Caco-2 (cell line): ENCODE data around the gene PRXL2B. TPM values are rescaled to one million over a fixed set of nuclear protein-coding genes. Genes with fewer than 3 reads are reported as not detected.

Source experiments
- BruUV-seq: library from RNA; stranded (reverse); fragments of 400-500 nt; replicated peaks from 2 replicates; lab custom pipeline; 2021; lab: Mats Ljungman, UMichigan
- CTCF ChIA-PET: fragments of 300-600 bp; sonication (Branson Sonifier 250); formaldehyde crosslinking; loops from one replicate; lab custom pipeline; 2022; ENCODE audit warnings: antibody characterized with exemption; lab: Charles Lee
- POLR2A ChIA-PET: fragments of 300-600 bp; sonication (Branson Sonifier 250); formaldehyde crosslinking; loops from one replicate; lab custom pipeline; 2022; ENCODE audit warnings: antibody characterized with exemption; lab: Charles Lee
- DNase-seq, 2 experiments: peaks; one replicate each; pipeline versions ENCODE4 v3.0.0 to v3.0.0-alpha.2; 2020 to 2022
- H3K27me3 ChIP-seq: replicated peaks from 2 replicates; pipeline ENCODE4 v1.6.0; 2011; ENCODE audit warnings: low read length; ENCODE audit not compliant: control insufficient read depth, insufficient read depth
- H3K36me3 ChIP-seq: 2 replicates; pipeline ENCODE4 v1.5.1; 2011; ENCODE audit warnings: low read length; ENCODE audit not compliant: control insufficient read depth, insufficient read depth
- H3K4me1 ChIP-seq: fragments of 250-450 bp; sonication (Bioruptor Pico); 2 replicates; pipeline ENCODE4 v1.5.1; 2020; ENCODE audit warnings: mild to moderate bottlenecking
- H3K4me3 ChIP-seq: 2 replicates; pipeline ENCODE4 v1.5.1; 2011; ENCODE audit warnings: low read depth, mild to moderate bottlenecking, control low read depth, low read length
- H3K9me3 ChIP-seq: fragments of 250-450 bp; sonication (Bioruptor Pico); 2 replicates; pipeline ENCODE4 v1.5.1; 2020; ENCODE audit warnings: mild to moderate bottlenecking, moderate library complexity
- H3K27ac Mint-ChIP-seq: one replicate; pipeline ENCODE4 v1.8.0; 2022; ENCODE audit warnings: mixed read lengths; ENCODE audit not compliant: unreplicated experiment
- H3K27me3 Mint-ChIP-seq: one replicate; pipeline ENCODE4 v1.8.0; 2022; ENCODE audit warnings: mixed read lengths; ENCODE audit not compliant: insufficient read depth, unreplicated experiment
- H3K36me3 Mint-ChIP-seq: one replicate; pipeline ENCODE4 v1.8.0; 2022; ENCODE audit warnings: mild to moderate bottlenecking, mixed read lengths; ENCODE audit not compliant: insufficient read depth, unreplicated experiment
- H3K4me1 Mint-ChIP-seq: one replicate; pipeline ENCODE4 v1.8.0; 2022; ENCODE audit warnings: low read depth, mixed read lengths; ENCODE audit not compliant: unreplicated experiment
- H3K4me3 Mint-ChIP-seq: one replicate; pipeline ENCODE4 v1.8.0; 2022; ENCODE audit warnings: mild to moderate bottlenecking, moderate library complexity, mixed read lengths; ENCODE audit not compliant: unreplicated experiment
- H3K9me3 Mint-ChIP-seq: one replicate; pipeline ENCODE4 v1.8.0; 2022; ENCODE audit warnings: mixed read lengths; ENCODE audit not compliant: unreplicated experiment
- intact Hi-C: fragments of 100-400 bp; cut with micrococcal nuclease; formaldehyde crosslinking; loops from one replicate; pipeline ENCODE4 v1.10.0; 2022; ENCODE audit not compliant: unreplicated experiment
- total RNA-seq: library from RNA; stranded (reverse); gene quantifications from 2 replicates; pipeline ENCODE4 v1.2.3, GENCODE V29; 2022
- TF ChIP-seq, protein P1 (sequence below), 2 experiments: fragments of 200-600 bp in 1 of 2; IDR thresholded peaks; 1 replicate in 1 of 2; 2 replicates in 1 of 2; pipeline versions ENCODE4 v1.5.1 to v1.8.0; 2011 to 2022; ENCODE audit warnings: antibody characterized with exemption in 1 of 2, control low read depth in 1 of 2, inconsistent platforms in 1 of 2, low read depth in 1 of 2, low read length in 1 of 2, mild to moderate bottlenecking in 1 of 2, moderate library complexity in 1 of 2; ENCODE audit not compliant: insufficient read depth in 1 of 2, severe bottlenecking in 1 of 2, unreplicated experiment in 1 of 2

PRXL2B gene
- total RNA-seq, 1 experiment from 2014 or later = 16.2 TPM

GRCh38 chr1:2606881-2607621 is 20.5 kb downstream of the PRXL2B start:
- DNase-seq = no peak
- Mint-ChIP-seq H3K36me3 (no peaks in the 10 kb centered on the region), H3K27ac (no peak overlapping the region), H3K4me1 (no peaks in the 10 kb centered on the region), H3K9me3 (no peaks in the 10 kb centered on the region), H3K27me3 (peaks cover 5% of the 10 kb centered on the region), H3K4me3 (no peak overlapping the region)
- no peak overlapping the region for H3K4me3 ChIP-seq
- no peaks in the 10 kb centered on the region for H3K9me3 ChIP-seq
- TF ChIP-seq, protein P1, sequence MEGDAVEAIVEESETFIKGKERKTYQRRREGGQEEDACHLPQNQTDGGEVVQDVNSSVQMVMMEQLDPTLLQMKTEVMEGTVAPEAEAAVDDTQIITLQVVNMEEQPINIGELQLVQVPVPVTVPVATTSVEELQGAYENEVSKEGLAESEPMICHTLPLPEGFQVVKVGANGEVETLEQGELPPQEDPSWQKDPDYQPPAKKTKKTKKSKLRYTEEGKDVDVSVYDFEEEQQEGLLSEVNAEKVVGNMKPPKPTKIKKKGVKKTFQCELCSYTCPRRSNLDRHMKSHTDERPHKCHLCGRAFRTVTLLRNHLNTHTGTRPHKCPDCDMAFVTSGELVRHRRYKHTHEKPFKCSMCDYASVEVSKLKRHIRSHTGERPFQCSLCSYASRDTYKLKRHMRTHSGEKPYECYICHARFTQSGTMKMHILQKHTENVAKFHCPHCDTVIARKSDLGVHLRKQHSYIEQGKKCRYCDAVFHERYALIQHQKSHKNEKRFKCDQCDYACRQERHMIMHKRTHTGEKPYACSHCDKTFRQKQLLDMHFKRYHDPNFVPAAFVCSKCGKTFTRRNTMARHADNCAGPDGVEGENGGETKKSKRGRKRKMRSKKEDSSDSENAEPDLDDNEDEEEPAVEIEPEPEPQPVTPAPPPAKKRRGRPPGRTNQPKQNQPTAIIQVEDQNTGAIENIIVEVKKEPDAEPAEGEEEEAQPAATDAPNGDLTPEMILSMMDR (IDR thresholded peaks at IDR 0.05; ENCODE audit: insufficient read depth in 1 of 2, low read depth in 1 of 2, low read length in 1 of 2, severe bottlenecking in 1 of 2, unreplicated experiment in 1 of 2) = no peak
- no peaks in the 10 kb centered on the region for H3K4me1 ChIP-seq
- intact Hi-C loops = no loop called here
- ChIA-PET CTCF (no interaction called here), POLR2A (no interaction called here)
- no peaks in the 10 kb centered on the region for H3K36me3 ChIP-seq
- no TSS peak for BruUV-seq
- no peaks in the 10 kb centered on the region for H3K27me3 ChIP-seq

DNA sequence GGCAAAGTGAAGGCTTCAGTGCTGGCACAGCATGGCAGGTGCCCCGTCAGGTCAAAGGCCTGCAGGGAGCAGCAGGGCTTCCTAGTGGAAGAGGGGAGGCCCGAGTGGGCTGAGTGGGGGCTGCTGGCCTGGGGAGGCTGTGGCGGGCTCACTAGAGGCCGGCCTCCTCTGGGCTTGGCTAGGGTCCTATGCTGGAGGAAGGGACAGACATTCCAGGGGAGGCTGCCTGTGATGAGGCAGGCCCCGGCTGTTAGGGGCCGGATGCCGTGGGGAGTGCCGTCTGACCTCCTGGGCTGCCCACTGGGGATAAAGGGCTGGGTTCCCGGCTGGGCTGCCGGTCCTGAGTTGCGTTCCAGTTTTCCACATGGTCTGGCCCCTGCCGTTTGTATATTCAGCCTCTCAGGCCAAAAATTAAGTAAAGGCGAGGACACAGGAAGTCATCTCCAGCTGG is 21.1 kb downstream of the PRXL2B start:
- no peak for DNase-seq
- Histone ChIP-seq H3K36me3 (no peaks in the 10 kb centered on the region), H3K4me1 (no peaks in the 10 kb centered on the region), H3K27me3 (no peaks in the 10 kb centered on the region), H3K9me3 (no peaks in the 10 kb centered on the region), H3K4me3 (no peak overlapping the region)
- intact Hi-C loops = no loop called here
- no peaks in the 10 kb centered on the region for H3K4me1 Mint-ChIP-seq
- CTCF ChIA-PET = no interaction called here
- TF ChIP-seq, protein P1 (IDR thresholded peaks at IDR 0.05; ENCODE audit: insufficient read depth in 1 of 2, low read depth in 1 of 2, low read length in 1 of 2, severe bottlenecking in 1 of 2, unreplicated experiment in 1 of 2) = no peak
- H3K36me3 Mint-ChIP-seq = no peaks in the 10 kb centered on the region
- BruUV-seq = no TSS peak
- H3K27ac Mint-ChIP-seq = no peak overlapping the region
- H3K4me3 Mint-ChIP-seq = no peak overlapping the region
- peaks cover under 1% of the 10 kb centered on the region for H3K27me3 Mint-ChIP-seq
- no peaks in the 10 kb centered on the region for H3K9me3 Mint-ChIP-seq
- POLR2A ChIA-PET = no interaction called here

DNA sequence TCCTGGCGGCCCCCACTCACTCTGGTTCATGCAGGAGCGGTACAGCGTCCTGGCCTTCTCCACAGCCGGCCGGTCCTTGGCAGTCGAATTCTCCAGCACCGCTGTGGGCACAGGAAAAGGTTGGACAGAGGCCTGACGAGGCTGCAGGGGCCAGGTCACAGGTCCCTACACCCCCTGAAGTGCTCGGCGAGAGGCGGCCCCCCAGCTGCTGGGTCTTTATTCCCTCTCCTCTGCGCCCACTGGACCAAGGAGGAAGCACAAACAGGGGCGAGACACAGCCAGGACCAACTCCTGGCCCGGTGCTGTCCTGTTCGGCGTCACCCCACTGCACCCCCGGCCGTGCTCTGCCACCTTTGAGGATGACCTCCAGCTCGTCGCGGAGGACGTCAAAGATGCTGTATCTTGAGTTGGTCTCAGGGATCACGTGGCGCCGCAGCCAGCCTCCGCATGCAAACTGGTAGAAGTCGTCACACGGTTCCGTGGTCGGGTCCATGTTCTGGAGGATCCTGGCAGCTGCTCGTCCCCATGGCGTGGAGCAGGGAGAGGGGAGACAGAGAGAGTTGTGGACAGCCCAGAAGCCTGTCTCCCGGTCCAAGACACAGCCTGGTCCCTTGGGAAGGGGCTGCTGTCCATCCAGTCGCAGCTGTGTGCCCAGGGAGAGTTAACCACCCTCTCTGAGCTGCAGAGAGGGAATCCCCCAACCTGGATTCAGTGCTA is 22.9 kb downstream of the PRXL2B start:
- no peak overlapping the region for H3K4me3 Mint-ChIP-seq
- no peak overlapping the region for H3K4me3 ChIP-seq
- no peaks in the 10 kb centered on the region for H3K9me3 ChIP-seq
- no peaks in the 10 kb centered on the region for H3K27me3 ChIP-seq
- ChIA-PET CTCF (no interaction called here), POLR2A (no interaction called here)
- no peaks in the 10 kb centered on the region for H3K4me1 ChIP-seq
- H3K4me1 Mint-ChIP-seq = no peaks in the 10 kb centered on the region
- H3K27ac Mint-ChIP-seq = no peak overlapping the region
- no TSS peak for BruUV-seq
- no peaks in the 10 kb centered on the region for H3K9me3 Mint-ChIP-seq
- intact Hi-C loops = no loop called here
- no peak for DNase-seq
- TF ChIP-seq, protein P1 (IDR thresholded peaks at IDR 0.05; ENCODE audit: insufficient read depth in 1 of 2, low read depth in 1 of 2, low read length in 1 of 2, severe bottlenecking in 1 of 2, unreplicated experiment in 1 of 2) = no peak
- H3K27me3 Mint-ChIP-seq = no peaks in the 10 kb centered on the region
- no peaks in the 10 kb centered on the region for H3K36me3 Mint-ChIP-seq
- H3K36me3 ChIP-seq = no peaks in the 10 kb centered on the region
